HG03558 (cell line): Measurements from ENCODE around the gene PFN3.
"Not testable (repeated sequence)": the region's sequence is repeated elsewhere in the genome, so short reads cannot be mapped to it uniquely, and the experiment has no call there.

Experiments
- ATAC-seq: cut with Tn5 transposase; IDR thresholded peaks from one replicate; pipeline ENCODE4 v1.9.1; 2021; ENCODE audit warnings: moderate number of reproducible peaks; ENCODE audit not compliant: unreplicated experiment; ENCODE audit errors: extremely low read depth

The PFN3 gene

GRCh38 chr5:177377851-177378776 is 22.3 kb downstream of the PFN3 start:
- no peak for ATAC-seq

- ATAC-seq = no peak
Observed at GRCh38 chr5:177376107-177376506, 24.4 kb downstream of the PFN3 start.

GRCh38 chr5:177375516-177375915 is 24.9 kb downstream of the PFN3 start:
- ATAC-seq = not testable (repeated sequence)

- no peak for ATAC-seq
Observed at GRCh38 chr5:177374211-177374610, 26.2 kb downstream of the PFN3 start.

- ATAC-seq = no peak
Observed at GRCh38 chr5:177373806-177374205, 26.7 kb downstream of the PFN3 start.

- no peak for ATAC-seq
Observed at GRCh38 chr5:177372910-177373309, 27.6 kb downstream of the PFN3 start.

GRCh38 chr5:177372034-177372896 is 28.2 kb downstream of the PFN3 start:
- no peak for ATAC-seq

GRCh38 chr5:177371120-177372033 is 29.1 kb downstream of the PFN3 start:
- ATAC-seq = no peak

GRCh38 chr5:177370488-177371119 is 29.9 kb downstream of the PFN3 start:
- peak; percentile 63 for ATAC-seq

GRCh38 chr5:177369645-177370440 is 30.6 kb downstream of the PFN3 start:
- no peak for ATAC-seq

GRCh38 chr5:177368869-177369644 is 31.4 kb downstream of the PFN3 start:
- ATAC-seq = no peak

- ATAC-seq = no peak
Observed at GRCh38 chr5:177367981-177368868, 32.2 kb downstream of the PFN3 start.

GRCh38 chr5:177367323-177367848 is 33.1 kb downstream of the PFN3 start:
- ATAC-seq = no peak

GRCh38 chr5:177366528-177367322 is 33.7 kb downstream of the PFN3 start:
- no peak for ATAC-seq

- no peak for ATAC-seq
Observed at GRCh38 chr5:177365845-177366527, 34.5 kb downstream of the PFN3 start.
